IPS DF 6.9 (cell line): Measurements from ENCODE around the gene SLC16A12.
A peak's percentile ranks its signal among the peaks of the same experiment; 100 is the strongest.
"Not testable (repeated sequence)": the region's sequence is repeated elsewhere in the genome, so short reads cannot be mapped to it uniquely, and the experiment has no call there.

Experiments
- DNase-seq: peaks from one replicate; pipeline ENCODE4 v3.0.0-alpha.2; 2013; ENCODE audit warnings: low read depth, low spot score
- H3K27ac ChIP-seq: one replicate; pipeline ENCODE4 v1.5.1; 2013; ENCODE audit warnings: low read length, control low read depth
- H3K27me3 ChIP-seq: 2 replicates; pipeline ENCODE4 v1.6.1; 2013; ENCODE audit warnings: mild to moderate bottlenecking, low read length; ENCODE audit not compliant: control insufficient read depth, insufficient read depth
- H3K36me3 ChIP-seq: 2 replicates; pipeline ENCODE4 v1.6.1; 2013; ENCODE audit warnings: low read length; ENCODE audit not compliant: control insufficient read depth, insufficient read depth
- H3K4me1 ChIP-seq: 2 replicates; pipeline ENCODE4 v1.6.1; 2013; ENCODE audit warnings: low read length; ENCODE audit not compliant: control insufficient read depth, insufficient read depth
- H3K4me3 ChIP-seq: 2 replicates; pipeline ENCODE4 v1.5.1; 2013; ENCODE audit warnings: mild to moderate bottlenecking, low read length
- H3K9me3 ChIP-seq: 2 replicates; pipeline ENCODE4 v1.6.1; 2013; ENCODE audit warnings: low read length, inconsistent platforms; ENCODE audit not compliant: control insufficient read depth, insufficient read depth
- WGBS: extraction: QIAGEN DNeasy Blood & Tissue Kit; methylation state at CpG from one replicate; pipeline ENCODE4 v1.1.7; 2013; ENCODE audit warnings: mixed read lengths, missing lambda C conversion rate; ENCODE audit not compliant: insufficient read length, insufficient coverage; 5-methylcytosine and 5-hydroxymethylcytosine counted together

SLC16A12 gene

GRCh38 chr10:89392974-89393373 is 142.4 kb downstream of the SLC16A12 start:
- Histone ChIP-seq H3K27ac (no peak overlapping the region), H3K36me3 (no peaks in the 10 kb centered on the region), H3K4me3 (no peak overlapping the region), H3K9me3 (no peaks in the 10 kb centered on the region), H3K4me1 (0 out of 2 replicates have a peak, but pooled peaks cover 1% of the 10 kb centered on the region), H3K27me3 (no peaks in the 10 kb centered on the region)
- no peak for DNase-seq
- no CpG with 5 or more reads among the region's 2 CpGs for WGBS

- DNase-seq: no peak
Observed at GRCh38 chr10:89391907-89392756, 143.3 kb downstream of the SLC16A12 start, which contains the start of gene IFIT1. TSS of gene IFIT1 (plus strand) at chr10:89392623. CDS start at chr10:89392713, 90 bp downstream.

GRCh38 chr10:89391226-89391576 is 144.2 kb downstream of the SLC16A12 start:
- H3K36me3 ChIP-seq, DNase-seq, H3K27me3 ChIP-seq, H3K27ac ChIP-seq, H3K4me3 ChIP-seq, H3K4me1 ChIP-seq, H3K9me3 ChIP-seq: not testable (repeated sequence)
- WGBS: no CpG with 5 or more reads among the region's 4 CpGs

More at GRCh38 chr10:89391907-89392756, 143.3 kb downstream of the SLC16A12 start, which contains the start of gene IFIT1:
- Histone ChIP-seq H3K4me1 (0 out of 2 replicates have a peak, but pooled peaks cover 1% of the 10 kb centered on the region), H3K36me3 (no peaks in the 10 kb centered on the region), H3K9me3 (no peaks in the 10 kb centered on the region), H3K27ac (no peak within 1 kb of the TSS), H3K27me3 (no peaks in the 10 kb centered on the region), H3K4me3 (peak within 1 kb of the TSS; percentile 42; the same call in 1 of the 2 replicates)
- no CpG with 5 or more reads among the region's 8 CpGs for WGBS

DNA sequence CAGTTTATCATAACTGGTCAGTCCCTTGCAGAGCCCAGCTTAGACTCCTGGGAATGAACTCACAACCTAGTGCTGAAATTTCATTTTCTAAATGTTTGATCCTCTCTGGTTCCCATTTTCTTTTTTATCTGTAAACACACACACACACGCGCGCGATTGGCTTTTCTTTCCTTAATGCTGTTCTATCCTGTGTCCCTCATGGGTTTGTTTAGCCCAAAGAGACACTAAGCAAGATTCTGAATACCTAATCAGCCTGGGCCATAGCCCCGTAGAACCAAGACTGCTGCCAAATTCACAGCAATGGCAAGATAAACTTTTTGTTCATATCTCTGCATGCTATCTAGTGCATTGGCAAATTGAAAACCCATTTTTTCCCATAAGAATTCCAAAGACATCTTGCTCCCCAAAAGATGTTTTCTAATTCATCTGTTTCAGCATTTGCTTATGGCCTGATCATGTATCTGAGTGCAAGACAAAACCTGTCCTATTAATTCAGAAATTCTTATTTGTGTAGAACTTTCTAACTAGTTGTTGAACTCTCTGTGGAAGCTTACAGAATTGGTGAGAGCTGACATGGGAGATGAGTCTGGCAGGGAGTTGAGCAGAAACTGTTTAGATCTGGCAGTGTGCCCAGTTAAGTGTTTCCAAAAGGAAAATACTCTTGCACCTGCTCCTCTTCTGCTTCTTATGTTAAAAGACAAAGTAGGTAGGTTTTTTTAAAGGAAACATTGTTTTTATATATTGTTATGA is 144.7 kb downstream of the SLC16A12 start:
- no CpG with 5 or more reads among the region's 5 CpGs for WGBS
- Histone ChIP-seq H3K4me3 (no peak overlapping the region), H3K36me3 (no peaks in the 10 kb centered on the region), H3K27ac (no peak overlapping the region), H3K4me1 (0 out of 2 replicates have a peak, but pooled peaks cover 1% of the 10 kb centered on the region), H3K27me3 (no peaks in the 10 kb centered on the region), H3K9me3 (no peaks in the 10 kb centered on the region)
- no peak for DNase-seq

DNA sequence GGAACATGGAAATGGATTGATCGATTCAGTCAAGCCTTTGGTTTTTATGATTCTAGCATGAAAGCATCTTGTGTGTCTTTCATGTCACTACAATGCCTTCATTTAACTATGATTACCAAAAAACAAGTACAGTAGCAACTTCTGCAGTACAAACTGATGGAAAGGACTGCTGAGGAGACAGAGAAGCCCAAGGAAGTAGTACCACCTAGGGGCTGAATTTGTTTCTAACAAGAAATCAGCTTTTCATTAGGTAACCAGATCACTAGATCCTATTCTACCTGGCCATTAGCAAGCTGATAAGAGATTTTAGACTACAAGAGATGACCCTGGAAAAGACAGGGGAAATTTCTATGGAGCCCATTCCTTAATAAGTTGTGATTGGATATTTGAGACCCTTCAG is 146.1 kb downstream of the SLC16A12 start:
- DNase-seq: no peak
- Histone ChIP-seq H3K36me3 (no peaks in the 10 kb centered on the region), H3K9me3 (no peaks in the 10 kb centered on the region), H3K27me3 (no peaks in the 10 kb centered on the region), H3K4me1 (0 out of 2 replicates have a peak, but pooled peaks cover 1% of the 10 kb centered on the region), H3K27ac (no peak overlapping the region), H3K4me3 (no peak overlapping the region)
- no CpG with 5 or more reads among the region's 1 CpG for WGBS

GRCh38 chr10:89388806-89389205 is 146.6 kb downstream of the SLC16A12 start:
- H3K9me3 ChIP-seq: no peaks in the 10 kb centered on the region
- no peak overlapping the region for H3K27ac ChIP-seq
- no peak for DNase-seq
- WGBS: no CpG with 5 or more reads among the region's 2 CpGs
- H3K4me1 ChIP-seq: 0 out of 2 replicates have a peak, but pooled peaks cover 1% of the 10 kb centered on the region
- H3K36me3 ChIP-seq: no peaks in the 10 kb centered on the region
- no peaks in the 10 kb centered on the region for H3K27me3 ChIP-seq
- no peak overlapping the region for H3K4me3 ChIP-seq

- Histone ChIP-seq H3K4me3 (no peak overlapping the region), H3K9me3 (no peaks in the 10 kb centered on the region), H3K27ac (no peak overlapping the region), H3K36me3 (no peaks in the 10 kb centered on the region), H3K4me1 (no peaks in the 10 kb centered on the region), H3K27me3 (no peaks in the 10 kb centered on the region)
- no CpG with 5 or more reads among the region's 4 CpGs for whole genome bisulfite sequencing
- no peak for DNase-seq
Observed at GRCh38 chr10:89384474-89385340, 150.7 kb downstream of the SLC16A12 start.

DNA sequence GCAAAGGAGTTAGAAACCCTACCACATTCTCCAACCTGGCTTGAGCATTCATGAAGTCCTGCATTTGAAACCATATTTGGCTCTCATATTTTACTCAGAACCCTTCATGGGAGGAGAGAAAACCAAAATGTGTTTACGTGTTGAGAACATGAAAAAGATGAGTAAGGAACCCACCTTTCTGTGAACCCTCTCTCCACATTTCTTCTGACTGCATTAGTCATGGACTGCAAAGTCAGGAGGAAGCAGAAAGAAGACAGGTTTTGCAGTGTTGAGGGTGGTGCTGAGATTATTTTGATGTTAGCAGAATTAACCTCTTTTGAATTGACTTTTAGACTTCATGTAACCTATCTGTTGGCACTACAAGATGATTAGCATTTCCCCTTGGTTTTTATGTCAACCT is 152.6 kb downstream of the SLC16A12 start:
- no CpG with 5 or more reads among the region's 1 CpG for WGBS
- Histone ChIP-seq H3K4me1 (no peaks in the 10 kb centered on the region), H3K36me3 (no peaks in the 10 kb centered on the region), H3K4me3 (no peak overlapping the region), H3K27ac (no peak overlapping the region), H3K27me3 (no peaks in the 10 kb centered on the region), H3K9me3 (no peaks in the 10 kb centered on the region)
- DNase-seq: no peak
